Measurements from ENCODE around the gene SLC34A1.

The SLC34A1 gene

GRCh38 chr5:177350776-177351391 is 33.4 kb upstream of the SLC34A1 start:
- TF ChIP-seq CTCF (IDR thresholded peaks at IDR 0.05; ENCODE audit: low read depth, low read length) = no peak
- no peak for DNase-seq (ENCODE audit: extremely low read depth, low read depth)

- TF ChIP-seq CTCF (IDR thresholded peaks at IDR 0.05; ENCODE audit: low read depth, low read length) = no peak
- peak; percentile 90 for DNase-seq (ENCODE audit: extremely low read depth, low read depth)
Observed at GRCh38 chr5:177351392-177352329, 32.6 kb upstream of the SLC34A1 start, which contains the start of gene LMAN2. Gene LMAN2 (minus strand): TSS chr5:177351668. CDS start chr5:177351647, 21 bp downstream.

- no peak for DNase-seq (ENCODE audit: extremely low read depth, low read depth)
- TF ChIP-seq CTCF (IDR thresholded peaks at IDR 0.05; ENCODE audit: low read depth, low read length) = no peak
Observed at GRCh38 chr5:177353093-177353492, 31.1 kb upstream of the SLC34A1 start.

GRCh38 chr5:177354256-177354655 is 30.0 kb upstream of the SLC34A1 start:
- TF ChIP-seq CTCF (IDR thresholded peaks at IDR 0.05; ENCODE audit: low read depth, low read length) = no peak
- no peak for DNase-seq (ENCODE audit: extremely low read depth, low read depth)

- no peak for TF ChIP-seq CTCF (IDR thresholded peaks at IDR 0.05; ENCODE audit: low read depth, low read length)
- DNase-seq (ENCODE audit: extremely low read depth, low read depth) = no peak
Observed at GRCh38 chr5:177354711-177355110, 29.5 kb upstream of the SLC34A1 start.

GRCh38 chr5:177355162-177355867 is 28.9 kb upstream of the SLC34A1 start:
- DNase-seq (ENCODE audit: extremely low read depth, low read depth) = no peak

More at GRCh38 chr5:177355162-177355867, 28.9 kb upstream of the SLC34A1 start:
- TF ChIP-seq CTCF (IDR thresholded peaks at IDR 0.05; ENCODE audit: low read depth, low read length) = no peak

All from AG09319 (cell line).